ENCODE measurements around the gene HUNK.

GRCh38 chr21:31952828-31953227 lies 80.0 kb downstream of the HUNK start:
- TF ChIP-seq, protein P1, sequence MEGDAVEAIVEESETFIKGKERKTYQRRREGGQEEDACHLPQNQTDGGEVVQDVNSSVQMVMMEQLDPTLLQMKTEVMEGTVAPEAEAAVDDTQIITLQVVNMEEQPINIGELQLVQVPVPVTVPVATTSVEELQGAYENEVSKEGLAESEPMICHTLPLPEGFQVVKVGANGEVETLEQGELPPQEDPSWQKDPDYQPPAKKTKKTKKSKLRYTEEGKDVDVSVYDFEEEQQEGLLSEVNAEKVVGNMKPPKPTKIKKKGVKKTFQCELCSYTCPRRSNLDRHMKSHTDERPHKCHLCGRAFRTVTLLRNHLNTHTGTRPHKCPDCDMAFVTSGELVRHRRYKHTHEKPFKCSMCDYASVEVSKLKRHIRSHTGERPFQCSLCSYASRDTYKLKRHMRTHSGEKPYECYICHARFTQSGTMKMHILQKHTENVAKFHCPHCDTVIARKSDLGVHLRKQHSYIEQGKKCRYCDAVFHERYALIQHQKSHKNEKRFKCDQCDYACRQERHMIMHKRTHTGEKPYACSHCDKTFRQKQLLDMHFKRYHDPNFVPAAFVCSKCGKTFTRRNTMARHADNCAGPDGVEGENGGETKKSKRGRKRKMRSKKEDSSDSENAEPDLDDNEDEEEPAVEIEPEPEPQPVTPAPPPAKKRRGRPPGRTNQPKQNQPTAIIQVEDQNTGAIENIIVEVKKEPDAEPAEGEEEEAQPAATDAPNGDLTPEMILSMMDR (conservative IDR thresholded peaks at IDR 0.05), result no peak
- TF ChIP-seq ZFX (IDR thresholded peaks at IDR 0.05), result no peak

All from C4-2B (cell line).